Renal cortex interstitium (tissue), 11 donors: ENCODE results near the gene RDM1. TPM values are rescaled to one million over a fixed set of nuclear protein-coding genes. Genes with fewer than 3 reads are reported as not detected.
"Not testable (repeated sequence)": the region's sequence is repeated elsewhere in the genome, so short reads cannot be mapped to it uniquely, and the experiment has no call there.

Experiments
- DNase-seq, 11 donors: peaks; one replicate each; pipeline ENCODE4 v3.0.0-alpha.2; 2013; ENCODE audit warnings: low read depth in 9 of 11, low spot score in 4 of 11; ENCODE audit errors: extremely low read depth in 1 of 11
- polyA plus RNA-seq, 3 donors: library from polyadenylated mRNA; unstranded; fragments of 120-200 nt; gene quantifications; one replicate each; pipeline ENCODE4 v1.2.1, GENCODE V29; 2013; ENCODE audit not compliant: insufficient read length in 3 of 3

RDM1 gene
- polyA plus RNA-seq, 3 donors = 2.3 to 3.6 (median 3.4) TPM

- no peak for DNase-seq
These were observed 12.1 kb upstream of the RDM1 start for GRCh38 chr17:35942588-35943186.

GRCh38 chr17:35938492-35938891, 7.9 kb upstream of the RDM1 start:
- DNase-seq = not testable (repeated sequence)

- DNase-seq = no peak
These were observed 5.5 kb upstream of the RDM1 start for GRCh38 chr17:35936063-35936462.

GRCh38 chr17:35934760-35935159, 4.2 kb upstream of the RDM1 start:
- DNase-seq = no peak

- DNase-seq = peak in 1 of 11 donors; percentile 32
These were observed 2.0 kb upstream of the RDM1 start for GRCh38 chr17:35932586-35932985.

GRCh38 chr17:35931794-35932425, 1.3 kb upstream of the RDM1 start:
- peak in 2 of 11 donors; percentile 39 to 52 for DNase-seq

GRCh38 chr17:35927714-35928113, 2.9 kb downstream of the RDM1 start:
- no peak for DNase-seq

GRCh38 chr17:35923609-35924114, 6.9 kb downstream of the RDM1 start:
- DNase-seq = no peak

- no peak for DNase-seq
These were observed 10.3 kb downstream of the RDM1 start for GRCh38 chr17:35920229-35920628.

GRCh38 chr17:35918665-35919064, 11.9 kb downstream of the RDM1 start:
- no peak for DNase-seq

GRCh38 chr17:35917519-35918213, 12.9 kb downstream of the RDM1 start:
- DNase-seq = no peak

GRCh38 chr17:35915153-35915964, 15.2 kb downstream of the RDM1 start:
- no peak for DNase-seq

GRCh38 chr17:35914354-35914753, 16.2 kb downstream of the RDM1 start:
- DNase-seq = no peak

GRCh38 chr17:35913609-35914008, 17.0 kb downstream of the RDM1 start:
- DNase-seq = no peak

GRCh38 chr17:35912942-35913341, 17.6 kb downstream of the RDM1 start:
- DNase-seq = no peak

- DNase-seq = no peak
These were observed 18.1 kb downstream of the RDM1 start for GRCh38 chr17:35912339-35912912.

GRCh38 chr17:35909408-35909807, 21.2 kb downstream of the RDM1 start:
- DNase-seq = no peak

GRCh38 chr17:35907691-35908090, 22.9 kb downstream of the RDM1 start:
- DNase-seq = no peak
